ENCODE measurements around the gene C10orf95. TPM values are rescaled to one million over a fixed set of nuclear protein-coding genes. Genes with fewer than 3 reads are reported as not detected.

C10orf95 gene
- total RNA-seq, 5 donors from 2014 or later (not counting 1 experiment from before 2014, with no cell fraction given) = 0.23 to 0.92 (median 0.55) TPM; not detected in 1

GRCh38 chr10:102408728-102409603 is 42.4 kb downstream of the C10orf95 start:
- peak overlapping the region; percentile 50 to 73 for H3K4me3 ChIP-seq (ENCODE audit: control insufficient read depth in 1 of 2, extremely low read depth in 1 of 2, low read length in 1 of 2)
- H3K27ac Mint-ChIP-seq = peak overlapping the region in 1 of 2 donors; percentile 85
- peaks cover 16 to 50% of the 10 kb centered on the region in 2 experiments for H3K4me1 ChIP-seq (ENCODE audit: control insufficient read depth in 1 of 2, extremely low read depth in 1 of 2, insufficient read depth in 2 of 2, low read length in 2 of 2)
- ATAC-seq (replicated peaks in 1 of 4) (peak; percentile 67 to 83 (median 79)), DNase-seq (peak; percentile 43 to 82 (median 69))
- H3K27ac ChIP-seq (ENCODE audit: low read length) = peak overlapping the region; percentile 42
- H3K27me3 Mint-ChIP-seq = peaks cover 0 to 33% of the 10 kb centered on the region in 2 donors
- WGBS (ENCODE audit: insufficient coverage) = 1% methylated on average over 101 of the region's 103 CpGs
- no peaks in the 10 kb centered on the region for H3K36me3 ChIP-seq (ENCODE audit: control insufficient read depth in 2 of 2, extremely low read depth in 1 of 2, insufficient read depth in 1 of 2, low read length in 1 of 2)
- H3K9me3 Mint-ChIP-seq = no peaks in the 10 kb centered on the region
- H3K4me3 Mint-ChIP-seq = peak overlapping the region; percentile 73 to 82 (median 76)
- H3K36me3 Mint-ChIP-seq = no peaks in the 10 kb centered on the region
- ChIA-PET POLR2A (interaction anchor here (0.6 to 1.0 kb wide), 2 partner anchors 10 to 14 kb away, joined by 3 to 4 read pairs; no protein-coding TSS in a partner anchor), CTCF (interaction anchor here in 1 of 2 donors (0.7 to 1.0 kb wide), 2 partner anchors 45 to 178 kb away, joined by 3 read pairs; no protein-coding TSS in a partner anchor)
- no peaks in the 10 kb centered on the region for H3K9me3 ChIP-seq
- peaks cover 32 to 43% (median 36%) of the 10 kb centered on the region in 3 donors for H3K4me1 Mint-ChIP-seq
- H3K27me3 ChIP-seq (replicated peaks in 1 of 2; ENCODE audit: control insufficient read depth in 2 of 2, extremely low read depth in 1 of 2, insufficient read depth in 2 of 2, low read length in 1 of 2) = peaks cover 0 to 58% of the 10 kb centered on the region in 2 experiments

GRCh38 chr10:102408131-102408727 is 43.1 kb downstream of the C10orf95 start:
- Mint-ChIP-seq H3K36me3 (no peaks in the 10 kb centered on the region), H3K4me3 (peak overlapping the region; percentile 73 to 82 (median 76)), H3K4me1 (peaks cover 31 to 43% (median 37%) of the 10 kb centered on the region in 3 donors), H3K27ac (peak overlapping the region; percentile 65 to 87), H3K9me3 (no peaks in the 10 kb centered on the region), H3K27me3 (peaks cover 0 to 33% of the 10 kb centered on the region in 2 donors)
- Histone ChIP-seq H3K9me3 (no peaks in the 10 kb centered on the region), H3K4me3 (ENCODE audit: control insufficient read depth in 1 of 2, extremely low read depth in 1 of 2, low read length in 1 of 2) (peak overlapping the region; percentile 17 to 33), H3K27ac (ENCODE audit: low read length) (no peak overlapping the region), H3K27me3 (replicated peaks in 1 of 2; ENCODE audit: control insufficient read depth in 2 of 2, extremely low read depth in 1 of 2, insufficient read depth in 2 of 2, low read length in 1 of 2) (peaks cover 0 to 57% of the 10 kb centered on the region in 2 experiments), H3K36me3 (ENCODE audit: control insufficient read depth in 2 of 2, extremely low read depth in 1 of 2, insufficient read depth in 1 of 2, low read length in 1 of 2) (peaks cover 0 to 1% of the 10 kb centered on the region in 2 donors), H3K4me1 (ENCODE audit: control insufficient read depth in 1 of 2, extremely low read depth in 1 of 2, insufficient read depth in 2 of 2, low read length in 2 of 2) (peaks cover 16 to 53% of the 10 kb centered on the region in 2 experiments)
- peak in 2 of 35 experiments; percentile 46 to 57 for DNase-seq
- CTCF ChIA-PET = no interaction called here
- 75% methylated on average over 12 of the region's 14 CpGs for WGBS (ENCODE audit: insufficient coverage)
- POLR2A ChIA-PET = interaction anchor here in 1 of 2 donors (0.6 kb wide), 2 partner anchors 9 to 11 kb away, joined by 3 read pairs; no protein-coding TSS in a partner anchor
- ATAC-seq (replicated peaks in 1 of 4) = peak in 1 of 4 experiments; percentile 19

GRCh38 chr10:102407425-102408130 is 43.8 kb downstream of the C10orf95 start:
- CTCF ChIA-PET = interaction anchor here in 1 of 2 donors (1.1 kb wide), 1 partner anchor 13 kb away, joined by 3 read pairs; no protein-coding TSS in a partner anchor
- H3K4me3 ChIP-seq (ENCODE audit: control insufficient read depth in 1 of 2, extremely low read depth in 1 of 2, low read length in 1 of 2) = no peak overlapping the region
- ATAC-seq (replicated peaks in 1 of 4) (no peak), DNase-seq (peak in 1 of 35 experiments; percentile 28)
- WGBS (ENCODE audit: insufficient coverage) = 84% methylated on average over 10 of the region's 13 CpGs
- peaks cover 0 to 51% of the 10 kb centered on the region in 2 experiments for H3K27me3 ChIP-seq (replicated peaks in 1 of 2; ENCODE audit: control insufficient read depth in 2 of 2, extremely low read depth in 1 of 2, insufficient read depth in 2 of 2, low read length in 1 of 2)
- Mint-ChIP-seq H3K4me3 (peak overlapping the region; percentile 18 to 82 (median 24)), H3K4me1 (peaks cover 25 to 43% (median 30%) of the 10 kb centered on the region in 3 donors), H3K27me3 (peaks cover 0 to 31% of the 10 kb centered on the region in 2 donors), H3K9me3 (no peaks in the 10 kb centered on the region), H3K27ac (peak overlapping the region in 1 of 2 donors; percentile 65), H3K36me3 (no peaks in the 10 kb centered on the region)
- no peak overlapping the region for H3K27ac ChIP-seq (ENCODE audit: low read length)
- H3K9me3 ChIP-seq = no peaks in the 10 kb centered on the region
- peaks cover under 1 to 3% of the 10 kb centered on the region in 2 donors for H3K36me3 ChIP-seq (ENCODE audit: control insufficient read depth in 2 of 2, extremely low read depth in 1 of 2, insufficient read depth in 1 of 2, low read length in 1 of 2)
- POLR2A ChIA-PET = interaction anchor here (0.5 to 1.4 kb wide), 3 partner anchors 10 to 397 kb away, joined by 3 to 8 read pairs (median 6); no protein-coding TSS in a partner anchor
- H3K4me1 ChIP-seq (ENCODE audit: control insufficient read depth in 1 of 2, extremely low read depth in 1 of 2, insufficient read depth in 2 of 2, low read length in 2 of 2) = peaks cover 14 to 47% of the 10 kb centered on the region in 2 experiments

- peak overlapping the region in 2 of 3 donors; percentile 43 to 82 for H3K4me3 Mint-ChIP-seq
- CTCF ChIA-PET = interaction anchor here (0.6 to 1.1 kb wide), 6 partner anchors 11 to 248 kb away, joined by 3 to 9 read pairs (median 4); no protein-coding TSS in a partner anchor
- peaks cover 0 to 25% of the 10 kb centered on the region in 2 donors for H3K27me3 Mint-ChIP-seq
- no peaks in the 10 kb centered on the region for H3K9me3 Mint-ChIP-seq
- H3K27ac Mint-ChIP-seq = peak overlapping the region in 1 of 2 donors; percentile 76
- no CpG with 5 or more reads among the region's 2 CpGs for WGBS (ENCODE audit: insufficient coverage)
- H3K36me3 Mint-ChIP-seq = no peaks in the 10 kb centered on the region
- ATAC-seq (replicated peaks in 1 of 4) (no peak), DNase-seq (peak in 2 of 35 experiments; percentile 10 to 24)
- peaks cover 0 to 43% of the 10 kb centered on the region in 2 experiments for H3K27me3 ChIP-seq (replicated peaks in 1 of 2; ENCODE audit: control insufficient read depth in 2 of 2, extremely low read depth in 1 of 2, insufficient read depth in 2 of 2, low read length in 1 of 2)
- peaks cover 3 to 8% of the 10 kb centered on the region in 2 donors for H3K36me3 ChIP-seq (ENCODE audit: control insufficient read depth in 2 of 2, extremely low read depth in 1 of 2, insufficient read depth in 1 of 2, low read length in 1 of 2)
- POLR2A ChIA-PET = interaction anchor here (0.6 to 1.4 kb wide), 4 partner anchors 8 to 240 kb away, joined by 3 to 9 read pairs (median 6); no protein-coding TSS in a partner anchor
- H3K4me3 ChIP-seq (ENCODE audit: control insufficient read depth in 1 of 2, extremely low read depth in 1 of 2, low read length in 1 of 2) = no peak overlapping the region
- no peaks in the 10 kb centered on the region for H3K9me3 ChIP-seq
- H3K4me1 ChIP-seq (ENCODE audit: control insufficient read depth in 1 of 2, extremely low read depth in 1 of 2, insufficient read depth in 2 of 2, low read length in 2 of 2) = peaks cover 13 to 42% of the 10 kb centered on the region in 2 experiments
- peaks cover 25 to 43% (median 28%) of the 10 kb centered on the region in 3 donors for H3K4me1 Mint-ChIP-seq
- H3K27ac ChIP-seq (ENCODE audit: low read length) = no peak overlapping the region
Measured at GRCh38 chr10:102406815-102407214, 44.5 kb downstream of the C10orf95 start.

- Histone ChIP-seq H3K27me3 (replicated peaks in 1 of 2; ENCODE audit: control insufficient read depth in 2 of 2, extremely low read depth in 1 of 2, insufficient read depth in 2 of 2, low read length in 1 of 2) (peaks cover 0 to 31% of the 10 kb centered on the region in 2 experiments), H3K9me3 (no peaks in the 10 kb centered on the region), H3K4me1 (ENCODE audit: control insufficient read depth in 1 of 2, extremely low read depth in 1 of 2, insufficient read depth in 2 of 2, low read length in 2 of 2) (peaks cover 13 to 35% of the 10 kb centered on the region in 2 experiments), H3K4me3 (ENCODE audit: control insufficient read depth in 1 of 2, extremely low read depth in 1 of 2, low read length in 1 of 2) (no peak overlapping the region), H3K27ac (ENCODE audit: low read length) (no peak overlapping the region), H3K36me3 (ENCODE audit: control insufficient read depth in 2 of 2, extremely low read depth in 1 of 2, insufficient read depth in 1 of 2, low read length in 1 of 2) (peaks cover 3 to 19% of the 10 kb centered on the region in 2 donors)
- WGBS (ENCODE audit: insufficient coverage) = 75% methylated on average over 2 of the region's 6 CpGs
- DNase-seq (peak in 2 of 35 experiments; percentile 30 to 37), ATAC-seq (replicated peaks in 1 of 4) (no peak)
- Mint-ChIP-seq H3K27me3 (peaks cover 0 to 14% of the 10 kb centered on the region in 2 donors), H3K4me3 (peak overlapping the region in 1 of 3 donors; percentile 25), H3K9me3 (no peaks in the 10 kb centered on the region), H3K36me3 (peaks cover 3% of the 10 kb centered on the region), H3K4me1 (peaks cover 18 to 34% (median 19%) of the 10 kb centered on the region in 3 donors), H3K27ac (peak overlapping the region in 1 of 2 donors; percentile 44)
- ChIA-PET CTCF (no interaction called here), POLR2A (interaction anchor here (0.7 to 0.8 kb wide), 3 partner anchors 23 to 176 kb away, joined by 3 to 6 read pairs (median 5); no protein-coding TSS in a partner anchor)
Measured at GRCh38 chr10:102405632-102406031, 45.7 kb downstream of the C10orf95 start.
